Lower leg skin (tissue), 3 donors: ENCODE measurements around the gene OR2T12.

ENCODE experiments used
- CTCF ChIP-seq, 3 donors: fragments of 450-650 bp; IDR thresholded peaks; one replicate each; pipeline ENCODE4 v1.5.1; 2016; ENCODE audit warnings: antibody characterized with exemption in 3 of 3, mild to moderate bottlenecking in 3 of 3, moderate library complexity in 2 of 3
- POLR2A ChIP-seq, 2 donors: fragments of 450-650 bp; IDR thresholded peaks; one replicate each; pipeline ENCODE4 v1.6.1; 2016 to 2017; ENCODE audit warnings: antibody characterized with exemption in 2 of 2, mild to moderate bottlenecking in 1 of 2, moderate library complexity in 1 of 2

- TF ChIP-seq CTCF (IDR thresholded peaks at IDR 0.05) (no peak), POLR2A (IDR thresholded peaks at IDR 0.05) (no peak)
Observed at GRCh38 chr1:248288391-248288790, 14.8 kb downstream of the OR2T12 start.
